Neural cell (in vitro differentiated cells): ENCODE measurements around the gene CFAP221. TPM values are rescaled to one million over a fixed set of nuclear protein-coding genes. Genes with fewer than 3 reads are reported as not detected.

Experiments
- H2AFZ ChIP-seq: fragments of 200-600, 300-800 bp; sonication (generic), shearing (Covaris generic); 2 replicates; pipeline ENCODE4 v1.6.0; 2014; ENCODE audit warnings: low read depth, mild to moderate bottlenecking, antibody characterized with exemption, low read length, moderate library complexity
- H3F3A ChIP-seq: fragments of 200-600 bp; shearing (Covaris generic); 2 replicates; pipeline ENCODE4 v1.6.1; 2016; ENCODE audit warnings: mild to moderate bottlenecking, moderate library complexity, mixed read lengths, antibody characterized with exemption, low read length; ENCODE audit not compliant: insufficient read depth, poor library complexity, severe bottlenecking
- H3K27ac ChIP-seq: fragments of 200-600, 300-800 bp; sonication (generic), shearing (Covaris generic); 2 replicates; pipeline ENCODE4 v1.5.1; 2014; ENCODE audit warnings: mild to moderate bottlenecking, low read length, moderate library complexity
- H3K27me3 ChIP-seq: fragments of 300-800, 200-600 bp; sonication (generic), shearing (Covaris generic); 2 replicates; pipeline ENCODE4 v1.6.0; 2014; ENCODE audit warnings: mild to moderate bottlenecking, low read depth, low read length, moderate library complexity; ENCODE audit not compliant: insufficient read depth
- H3K36me3 ChIP-seq: fragments of 300-800, 200-600 bp; sonication (generic), shearing (Covaris generic); 2 replicates; pipeline ENCODE4 v1.5.1; 2014; ENCODE audit warnings: mild to moderate bottlenecking, antibody characterized with exemption, low read length, moderate library complexity; ENCODE audit not compliant: insufficient read depth
- H3K4me2 ChIP-seq: fragments of 300-800, 200-600 bp; sonication (generic), shearing (Covaris generic); 2 replicates; pipeline ENCODE4 v1.6.0; 2014; ENCODE audit warnings: mild to moderate bottlenecking, low read length
- H3K4me3 ChIP-seq: fragments of 300-800, 200-600 bp; sonication (generic), shearing (Covaris generic); 2 replicates; pipeline ENCODE4 v1.5.1; 2014; ENCODE audit warnings: mild to moderate bottlenecking, low read length, moderate library complexity
- H3K79me2 ChIP-seq: fragments of 200-600 bp; shearing (Covaris generic); replicated peaks from 2 replicates; pipeline ENCODE4 v1.6.0; 2014; ENCODE audit warnings: mild to moderate bottlenecking, low read length, moderate library complexity; ENCODE audit not compliant: insufficient read depth
- H3K9ac ChIP-seq: fragments of 300-800, 200-600 bp; sonication (generic), shearing (Covaris generic); 2 replicates; pipeline ENCODE4 v1.6.1; 2016; ENCODE audit warnings: mild to moderate bottlenecking, low read length, mixed read lengths
- H3K9me2 ChIP-seq: fragments of 200-600 bp; shearing (Covaris generic); 2 replicates; pipeline ENCODE4 v1.6.1; 2016; ENCODE audit warnings: mild to moderate bottlenecking, low read length, mixed read lengths; ENCODE audit not compliant: insufficient read depth
- H3K9me3 ChIP-seq: fragments of 200-600, 300-800 bp; sonication (generic), shearing (Covaris generic); 2 replicates; pipeline ENCODE4 v1.6.1; 2016; ENCODE audit warnings: mild to moderate bottlenecking, mixed run types, low read length, moderate library complexity, mixed read lengths
- H4K20me1 ChIP-seq: fragments of 200-600 bp; shearing (Covaris generic); 2 replicates; pipeline ENCODE4 v1.6.1; 2016; ENCODE audit warnings: mild to moderate bottlenecking, mixed run types; ENCODE audit not compliant: insufficient read depth
- EP300 ChIP-seq: fragments of 450-650 bp; conservative IDR thresholded peaks from 2 replicates; pipeline ENCODE4 v1.6.1; 2014; ENCODE audit warnings: antibody characterized with exemption, mild to moderate bottlenecking, moderate library complexity; ENCODE audit not compliant: poor library complexity, severe bottlenecking
- EZH2 ChIP-seq: fragments of 200-600, 300-800 bp; shearing (Covaris generic), sonication (generic); IDR thresholded peaks from 2 replicates; pipeline ENCODE4 v1.6.1; 2014; ENCODE audit warnings: antibody characterized with exemption, low read length, borderline replicate concordance, mild to moderate bottlenecking; ENCODE audit not compliant: insufficient read depth, poor library complexity, severe bottlenecking
- MXI1 ChIP-seq: fragments of 450-650 bp; conservative IDR thresholded peaks from 2 replicates; pipeline ENCODE4 v1.6.1; 2014; ENCODE audit warnings: antibody characterized with exemption, mild to moderate bottlenecking; ENCODE audit not compliant: poor library complexity, severe bottlenecking
- POLR2AphosphoS5 ChIP-seq: IDR thresholded peaks from 2 replicates; pipeline ENCODE4 v1.6.1; 2012
- RAD21 ChIP-seq: fragments of 450-650 bp; conservative IDR thresholded peaks from 2 replicates; pipeline ENCODE4 v1.6.1; 2014; ENCODE audit warnings: antibody characterized with exemption, mild to moderate bottlenecking, moderate library complexity
- SMC3 ChIP-seq: fragments of 450-650 bp; conservative IDR thresholded peaks from 2 replicates; pipeline ENCODE4 v1.6.1; 2014; ENCODE audit warnings: antibody characterized with exemption, mild to moderate bottlenecking, moderate library complexity; ENCODE audit not compliant: poor library complexity
- TAF1 ChIP-seq: IDR thresholded peaks from 2 replicates; pipeline ENCODE4 v1.6.1; 2012; ENCODE audit warnings: low read depth
- polyA plus RNA-seq: library from polyadenylated mRNA; depleted of rRNA; stranded (reverse); fragments of >200 nt; gene quantifications from 2 replicates; pipeline ENCODE4 v1.2.3, GENCODE V29; 2014
- TF ChIP-seq, protein P1 (sequence below): IDR thresholded peaks from 2 replicates; pipeline ENCODE4 v1.6.1; 2012; ENCODE audit warnings: borderline replicate concordance
- TF ChIP-seq, protein P2 (sequence below): fragments of 450-650 bp; IDR thresholded peaks from 2 replicates; pipeline ENCODE4 v1.5.1; 2014; ENCODE audit warnings: antibody characterized with exemption, mild to moderate bottlenecking, moderate library complexity; ENCODE audit not compliant: poor library complexity, severe bottlenecking

Gene CFAP221
- polyA plus RNA-seq, 1 donor from 2014 or later: 7.0 TPM

DNA sequence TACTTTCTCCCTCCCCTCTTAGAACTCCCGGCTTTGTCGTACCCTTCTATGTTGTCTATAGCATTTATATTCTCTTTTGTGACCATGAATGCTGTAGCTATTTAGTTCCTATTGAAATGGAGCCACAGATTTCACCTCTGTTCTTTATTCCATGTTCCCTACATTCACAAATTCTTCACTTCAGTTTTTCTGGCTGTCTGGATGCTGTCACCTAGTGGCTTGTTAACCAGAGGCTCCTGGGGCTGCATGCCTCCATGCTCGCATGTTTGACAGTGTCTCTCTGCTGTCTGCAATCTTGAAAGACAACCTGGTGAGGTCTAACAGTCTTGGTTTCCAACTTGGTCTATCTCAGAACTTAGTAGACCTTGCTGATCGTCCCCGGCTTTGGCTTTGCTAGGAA is 48.2 kb downstream of the CFAP221 start:
- no peaks in the 10 kb centered on the region for H3K9me3 ChIP-seq
- H3K36me3 ChIP-seq: no peaks in the 10 kb centered on the region
- no peak overlapping the region for H3K4me2 ChIP-seq
- H3K9ac ChIP-seq: no peak overlapping the region
- no peak overlapping the region for H2AFZ ChIP-seq
- no peak overlapping the region for H3K4me3 ChIP-seq
- H3K9me2 ChIP-seq: no peaks in the 10 kb centered on the region
- no peaks in the 10 kb centered on the region for H3K79me2 ChIP-seq
- H3K27ac ChIP-seq: no peak overlapping the region
- H3K27me3 ChIP-seq: no peaks in the 10 kb centered on the region
- no peaks in the 10 kb centered on the region for H4K20me1 ChIP-seq
- H3F3A ChIP-seq: no peaks in the 10 kb centered on the region
- TF ChIP-seq TAF1 (no peak), RAD21 (no peak), MXI1 (no peak), EZH2 (no peak), EP300 (no peak), POLR2AphosphoS5 (no peak), SMC3 (no peak)
- TF ChIP-seq, protein P1, sequence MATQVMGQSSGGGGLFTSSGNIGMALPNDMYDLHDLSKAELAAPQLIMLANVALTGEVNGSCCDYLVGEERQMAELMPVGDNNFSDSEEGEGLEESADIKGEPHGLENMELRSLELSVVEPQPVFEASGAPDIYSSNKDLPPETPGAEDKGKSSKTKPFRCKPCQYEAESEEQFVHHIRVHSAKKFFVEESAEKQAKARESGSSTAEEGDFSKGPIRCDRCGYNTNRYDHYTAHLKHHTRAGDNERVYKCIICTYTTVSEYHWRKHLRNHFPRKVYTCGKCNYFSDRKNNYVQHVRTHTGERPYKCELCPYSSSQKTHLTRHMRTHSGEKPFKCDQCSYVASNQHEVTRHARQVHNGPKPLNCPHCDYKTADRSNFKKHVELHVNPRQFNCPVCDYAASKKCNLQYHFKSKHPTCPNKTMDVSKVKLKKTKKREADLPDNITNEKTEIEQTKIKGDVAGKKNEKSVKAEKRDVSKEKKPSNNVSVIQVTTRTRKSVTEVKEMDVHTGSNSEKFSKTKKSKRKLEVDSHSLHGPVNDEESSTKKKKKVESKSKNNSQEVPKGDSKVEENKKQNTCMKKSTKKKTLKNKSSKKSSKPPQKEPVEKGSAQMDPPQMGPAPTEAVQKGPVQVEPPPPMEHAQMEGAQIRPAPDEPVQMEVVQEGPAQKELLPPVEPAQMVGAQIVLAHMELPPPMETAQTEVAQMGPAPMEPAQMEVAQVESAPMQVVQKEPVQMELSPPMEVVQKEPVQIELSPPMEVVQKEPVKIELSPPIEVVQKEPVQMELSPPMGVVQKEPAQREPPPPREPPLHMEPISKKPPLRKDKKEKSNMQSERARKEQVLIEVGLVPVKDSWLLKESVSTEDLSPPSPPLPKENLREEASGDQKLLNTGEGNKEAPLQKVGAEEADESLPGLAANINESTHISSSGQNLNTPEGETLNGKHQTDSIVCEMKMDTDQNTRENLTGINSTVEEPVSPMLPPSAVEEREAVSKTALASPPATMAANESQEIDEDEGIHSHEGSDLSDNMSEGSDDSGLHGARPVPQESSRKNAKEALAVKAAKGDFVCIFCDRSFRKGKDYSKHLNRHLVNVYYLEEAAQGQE: no peak
- TF ChIP-seq, protein P2, sequence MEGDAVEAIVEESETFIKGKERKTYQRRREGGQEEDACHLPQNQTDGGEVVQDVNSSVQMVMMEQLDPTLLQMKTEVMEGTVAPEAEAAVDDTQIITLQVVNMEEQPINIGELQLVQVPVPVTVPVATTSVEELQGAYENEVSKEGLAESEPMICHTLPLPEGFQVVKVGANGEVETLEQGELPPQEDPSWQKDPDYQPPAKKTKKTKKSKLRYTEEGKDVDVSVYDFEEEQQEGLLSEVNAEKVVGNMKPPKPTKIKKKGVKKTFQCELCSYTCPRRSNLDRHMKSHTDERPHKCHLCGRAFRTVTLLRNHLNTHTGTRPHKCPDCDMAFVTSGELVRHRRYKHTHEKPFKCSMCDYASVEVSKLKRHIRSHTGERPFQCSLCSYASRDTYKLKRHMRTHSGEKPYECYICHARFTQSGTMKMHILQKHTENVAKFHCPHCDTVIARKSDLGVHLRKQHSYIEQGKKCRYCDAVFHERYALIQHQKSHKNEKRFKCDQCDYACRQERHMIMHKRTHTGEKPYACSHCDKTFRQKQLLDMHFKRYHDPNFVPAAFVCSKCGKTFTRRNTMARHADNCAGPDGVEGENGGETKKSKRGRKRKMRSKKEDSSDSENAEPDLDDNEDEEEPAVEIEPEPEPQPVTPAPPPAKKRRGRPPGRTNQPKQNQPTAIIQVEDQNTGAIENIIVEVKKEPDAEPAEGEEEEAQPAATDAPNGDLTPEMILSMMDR: no peak

DNA sequence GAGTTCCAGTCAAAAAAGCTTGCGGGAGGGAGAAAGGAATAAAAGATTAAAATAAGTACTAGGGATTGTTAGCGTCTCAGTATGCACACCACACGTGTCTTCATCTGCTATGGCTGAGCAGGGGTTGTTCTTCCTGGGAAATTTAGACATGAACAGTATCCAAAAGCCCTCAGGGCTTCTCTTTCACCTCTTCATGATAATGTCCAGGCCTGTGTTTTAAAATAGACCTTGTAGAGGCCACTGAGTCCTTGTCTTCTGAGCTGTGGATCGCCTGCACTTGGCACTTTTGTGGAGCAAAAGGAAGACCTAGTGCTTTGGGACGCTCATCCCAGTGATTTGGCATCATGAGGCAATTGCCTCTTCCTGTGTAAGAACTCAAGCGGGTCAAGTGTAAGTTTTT is 52.4 kb downstream of the CFAP221 start:
- Histone ChIP-seq H4K20me1 (no peaks in the 10 kb centered on the region), H3K9me3 (no peaks in the 10 kb centered on the region), H3K36me3 (no peaks in the 10 kb centered on the region), H3K27me3 (no peaks in the 10 kb centered on the region), H3F3A (no peaks in the 10 kb centered on the region), H3K4me2 (no peak overlapping the region), H3K27ac (no peak overlapping the region), H3K9me2 (no peaks in the 10 kb centered on the region), H3K79me2 (no peaks in the 10 kb centered on the region), H3K4me3 (no peak overlapping the region), H2AFZ (no peak overlapping the region), H3K9ac (no peak overlapping the region)
- TF ChIP-seq RAD21 (no peak), EZH2 (no peak), POLR2AphosphoS5 (no peak), EP300 (no peak), TAF1 (no peak), MXI1 (no peak), SMC3 (no peak)
- TF ChIP-seq, protein P1: no peak
- TF ChIP-seq, protein P2: no peak
